Retinal pigment epithelial cell (primary cell): ENCODE data around the gene TXNDC15.
A peak's percentile ranks its signal among the peaks of the same experiment; 100 is the strongest.
"Not testable (repeated sequence)": the region's sequence is repeated elsewhere in the genome, so short reads cannot be mapped to it uniquely, and the experiment has no call there.

Experiments
- DNase-seq: peaks from one replicate; pipeline ENCODE4 v3.0.0-alpha.2; 2010; ENCODE audit warnings: low read depth
- H3K4me3 ChIP-seq: 2 replicates; pipeline ENCODE4 v1.5.1; 2011; ENCODE audit warnings: mild to moderate bottlenecking, low read length, control low read depth, moderate library complexity
- TF ChIP-seq, protein P1 (sequence below): conservative IDR thresholded peaks from 2 replicates; pipeline ENCODE4 v1.5.1; 2011; ENCODE audit warnings: low read depth, low read length, control low read depth, inconsistent platforms

TXNDC15 gene

DNA sequence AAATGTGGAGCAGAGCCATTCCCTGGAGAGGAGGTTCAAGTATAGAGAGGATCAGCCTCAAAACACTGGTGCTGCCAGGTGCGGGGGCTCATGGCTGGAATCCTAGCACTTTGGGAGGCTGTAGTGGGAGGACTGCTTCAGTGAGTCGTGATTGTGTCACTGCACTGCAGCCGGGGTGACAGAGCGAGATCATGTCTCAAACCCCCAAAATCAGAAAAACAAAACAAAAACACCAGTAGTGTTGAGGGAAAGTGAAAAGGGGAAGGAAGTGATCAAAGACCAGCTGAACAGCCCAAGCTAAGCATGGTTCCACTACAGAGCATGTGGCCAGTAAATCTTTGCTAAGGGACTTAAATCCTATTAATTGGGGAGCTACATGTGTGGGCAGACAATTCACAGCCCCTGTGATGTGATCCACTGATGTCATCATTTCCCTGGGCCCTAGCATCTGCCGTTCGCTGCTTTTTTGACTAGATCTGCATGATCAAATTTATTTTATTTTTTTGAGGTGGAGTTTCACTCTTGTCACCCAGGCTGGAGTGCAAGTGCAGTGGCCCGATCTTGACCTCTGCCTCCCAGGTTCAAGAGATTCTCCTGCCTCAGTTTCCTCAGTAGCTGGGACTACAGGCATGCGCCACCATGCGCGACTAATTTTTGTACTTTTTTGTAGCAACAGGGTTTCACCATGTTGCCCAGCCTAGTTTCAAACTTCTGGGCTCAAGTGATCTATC lies 28.1 kb downstream of the TXNDC15 start:
- H3K4me3 ChIP-seq, result no peak overlapping the region
- TF ChIP-seq, protein P1, sequence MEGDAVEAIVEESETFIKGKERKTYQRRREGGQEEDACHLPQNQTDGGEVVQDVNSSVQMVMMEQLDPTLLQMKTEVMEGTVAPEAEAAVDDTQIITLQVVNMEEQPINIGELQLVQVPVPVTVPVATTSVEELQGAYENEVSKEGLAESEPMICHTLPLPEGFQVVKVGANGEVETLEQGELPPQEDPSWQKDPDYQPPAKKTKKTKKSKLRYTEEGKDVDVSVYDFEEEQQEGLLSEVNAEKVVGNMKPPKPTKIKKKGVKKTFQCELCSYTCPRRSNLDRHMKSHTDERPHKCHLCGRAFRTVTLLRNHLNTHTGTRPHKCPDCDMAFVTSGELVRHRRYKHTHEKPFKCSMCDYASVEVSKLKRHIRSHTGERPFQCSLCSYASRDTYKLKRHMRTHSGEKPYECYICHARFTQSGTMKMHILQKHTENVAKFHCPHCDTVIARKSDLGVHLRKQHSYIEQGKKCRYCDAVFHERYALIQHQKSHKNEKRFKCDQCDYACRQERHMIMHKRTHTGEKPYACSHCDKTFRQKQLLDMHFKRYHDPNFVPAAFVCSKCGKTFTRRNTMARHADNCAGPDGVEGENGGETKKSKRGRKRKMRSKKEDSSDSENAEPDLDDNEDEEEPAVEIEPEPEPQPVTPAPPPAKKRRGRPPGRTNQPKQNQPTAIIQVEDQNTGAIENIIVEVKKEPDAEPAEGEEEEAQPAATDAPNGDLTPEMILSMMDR, result no peak
- DNase-seq, result no peak

- TF ChIP-seq, protein P1, result peak; percentile 75
- DNase-seq, result peak; percentile 62
- H3K4me3 ChIP-seq, result peak within 1 kb of the TSS; percentile 85
These were observed 30.6 kb downstream of the TXNDC15 start, which contains the start of gene PCBD2 for GRCh38 chr5:134904610-134905245. Gene PCBD2 (plus strand): TSS chr5:134905131. CDS start chr5:134905140, 9 bp downstream.

GRCh38 chr5:134905246-134905996 lies 31.2 kb downstream of the TXNDC15 start:
- TF ChIP-seq, protein P1, result peak; percentile 68
- peak; percentile 25 for DNase-seq

GRCh38 chr5:134906811-134907210 lies 32.6 kb downstream of the TXNDC15 start:
- H3K4me3 ChIP-seq, result no peak overlapping the region
- TF ChIP-seq, protein P1, result no peak
- no peak for DNase-seq

More at GRCh38 chr5:134905246-134905996, 31.2 kb downstream of the TXNDC15 start:
- H3K4me3 ChIP-seq, result peak overlapping the region; percentile 85

DNA sequence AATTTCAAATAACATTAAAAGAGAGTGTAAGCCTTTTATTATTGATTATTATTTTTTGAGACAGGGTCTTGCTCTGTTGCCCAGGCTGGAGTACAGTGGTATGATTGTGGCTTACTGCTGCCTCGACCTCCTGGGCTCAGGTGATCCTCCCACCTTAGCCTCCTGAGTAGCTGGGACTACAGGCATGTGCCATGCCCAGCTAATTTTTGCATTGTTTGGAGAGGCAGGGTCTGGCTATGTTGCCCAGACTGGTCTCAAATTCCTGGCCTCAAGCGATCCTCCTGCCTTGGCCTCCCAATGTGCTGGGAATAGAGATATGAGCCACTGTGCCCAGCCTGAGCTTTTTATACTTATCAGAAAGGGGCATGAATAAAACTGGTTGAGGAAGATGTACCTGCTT lies 36.6 kb downstream of the TXNDC15 start:
- DNase-seq, H3K4me3 ChIP-seq: not testable (repeated sequence)

GRCh38 chr5:134911285-134912206 lies 37.4 kb downstream of the TXNDC15 start:
- no peak for DNase-seq

More at GRCh38 chr5:134911285-134912206, 37.4 kb downstream of the TXNDC15 start:
- TF ChIP-seq, protein P1, result no peak
- H3K4me3 ChIP-seq, result no peak overlapping the region
